Central memory CD4-positive, alpha-beta T cell (primary cell): Measurements from ENCODE around the gene MX1.

ENCODE experiments used
- DNase-seq: peaks from one replicate; pipeline ENCODE4 v3.0.0; 2022
- total RNA-seq, 3 experiments: gene quantifications; one replicate each; lab custom pipeline; 2026; lab: John Stamatoyannopoulos, UW

MX1 gene
- 52.7 to 164 (median 154) reads per million in 3 experiments for total RNA-seq

GRCh38 chr21:41425954-41426675 is at the start of gene MX1:
Gene MX1 (plus strand): TSS chr21:41426239. CDS start chr21:41432071, 5,832 bp downstream.
- DNase-seq, result peak; percentile 84

GRCh38 chr21:41377715-41378114 is 48.3 kb upstream of the MX1 start:
- no peak for DNase-seq

- DNase-seq, result no peak
Observed at GRCh38 chr21:41378849-41379248, 47.2 kb upstream of the MX1 start.

GRCh38 chr21:41379901-41380300 is 46.1 kb upstream of the MX1 start:
- no peak for DNase-seq

DNA sequence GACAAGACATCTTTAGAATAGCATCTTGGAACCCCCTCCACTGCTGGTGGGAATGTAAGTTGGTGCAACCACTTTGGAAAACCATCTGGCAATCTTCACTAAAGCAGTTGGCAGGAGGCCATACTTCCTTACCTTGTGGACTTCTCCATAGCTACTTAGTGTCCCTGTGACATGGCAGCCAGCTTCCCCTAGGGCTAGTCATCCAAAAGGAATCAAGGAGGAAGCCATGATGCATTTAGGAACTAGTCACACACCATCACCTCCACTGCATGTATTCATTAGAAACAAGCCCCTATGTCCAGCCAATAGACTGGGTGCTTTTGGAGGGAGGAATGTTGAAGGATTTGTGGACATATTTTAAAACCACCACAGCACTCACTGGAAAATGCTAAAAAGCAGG is 44.3 kb upstream of the MX1 start:
- no peak for DNase-seq

DNA sequence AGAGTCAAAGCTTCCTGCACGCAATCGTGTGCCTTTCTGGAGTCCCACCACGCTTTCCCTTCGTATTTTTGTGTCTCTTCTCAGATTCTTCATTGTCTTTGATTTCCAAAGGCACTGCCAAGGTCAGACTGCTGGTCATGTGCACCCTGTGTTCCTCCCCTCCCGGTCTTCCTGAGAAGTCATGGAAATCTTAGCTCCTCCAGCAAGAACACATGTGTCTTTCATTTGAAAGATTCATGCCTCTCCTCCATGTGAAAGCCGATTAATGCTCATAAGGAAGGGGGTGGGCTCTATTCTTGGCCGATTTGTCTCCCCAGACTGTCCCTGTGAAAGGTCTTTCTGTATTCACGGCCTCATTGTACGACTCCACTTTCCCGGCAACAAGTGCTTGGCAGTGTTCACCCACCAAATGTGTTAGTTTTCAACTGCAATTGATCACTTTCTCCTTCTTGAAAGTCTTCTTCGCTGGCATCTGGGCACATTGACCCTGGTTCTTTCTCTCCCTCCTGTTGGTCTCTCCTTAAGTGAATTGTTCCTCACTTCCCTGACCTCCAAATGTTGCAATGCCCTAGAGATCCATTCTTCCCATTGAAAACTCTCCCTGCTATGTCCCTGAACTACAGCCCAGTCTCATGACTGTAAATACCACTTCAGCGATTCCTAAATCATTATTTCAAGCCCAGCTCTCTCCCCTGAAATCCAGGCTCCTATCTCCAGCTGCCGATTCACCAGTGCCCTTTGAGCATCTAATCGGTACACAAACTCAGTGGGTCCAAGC is 38.8 kb upstream of the MX1 start:
- no peak for DNase-seq

- no peak for DNase-seq
Observed at GRCh38 chr21:41387824-41388223, 38.2 kb upstream of the MX1 start.

DNA sequence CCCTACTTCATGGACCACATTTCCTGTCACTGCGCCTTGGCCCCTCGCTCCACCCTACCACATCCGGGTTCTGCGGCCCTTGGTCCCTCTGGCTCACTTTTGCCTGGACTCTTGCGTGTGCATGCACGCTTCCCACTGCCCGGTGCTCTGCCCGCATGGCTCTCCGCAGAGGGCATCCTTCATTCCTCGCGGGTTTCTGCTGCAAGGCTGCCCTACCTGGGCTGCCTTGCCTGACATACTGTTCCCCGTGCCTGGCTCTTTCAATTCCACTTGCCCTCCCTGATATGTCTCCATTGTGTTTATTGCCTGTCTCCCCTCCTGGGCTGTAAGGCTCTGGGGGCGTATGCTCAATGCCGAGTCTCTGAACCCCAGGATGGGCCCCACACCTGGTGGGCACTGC is 37.8 kb upstream of the MX1 start:
- no peak for DNase-seq

DNA sequence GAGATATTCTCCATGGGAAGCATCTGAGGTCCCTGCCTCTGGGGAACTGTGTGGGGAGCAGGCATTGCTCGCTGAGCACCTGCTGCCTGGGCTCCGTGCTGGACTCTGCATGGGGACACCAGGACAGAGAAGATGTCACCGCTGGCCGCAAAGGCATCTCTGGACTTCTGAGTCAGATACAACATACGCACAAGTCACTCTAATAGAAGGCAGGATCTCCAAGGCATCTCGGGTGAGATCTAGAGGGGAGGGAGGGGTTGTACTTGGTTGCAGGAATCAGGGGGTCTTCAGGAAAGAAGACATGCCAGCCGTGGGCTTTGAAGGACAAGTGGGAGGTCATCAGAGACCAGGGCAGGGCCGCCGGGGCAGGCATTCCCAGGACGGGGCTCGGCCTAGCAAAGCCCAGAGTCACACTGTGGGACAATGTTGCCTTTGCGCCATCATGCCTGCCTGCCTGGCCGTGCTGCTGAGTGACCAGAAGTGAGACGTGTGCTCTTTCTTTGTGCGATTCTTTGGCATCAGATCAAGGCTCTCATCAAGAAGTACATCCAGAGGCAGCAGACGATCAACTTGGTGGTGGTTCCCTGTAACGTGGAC is 35.9 kb upstream of the MX1 start:
- no peak for DNase-seq

DNA sequence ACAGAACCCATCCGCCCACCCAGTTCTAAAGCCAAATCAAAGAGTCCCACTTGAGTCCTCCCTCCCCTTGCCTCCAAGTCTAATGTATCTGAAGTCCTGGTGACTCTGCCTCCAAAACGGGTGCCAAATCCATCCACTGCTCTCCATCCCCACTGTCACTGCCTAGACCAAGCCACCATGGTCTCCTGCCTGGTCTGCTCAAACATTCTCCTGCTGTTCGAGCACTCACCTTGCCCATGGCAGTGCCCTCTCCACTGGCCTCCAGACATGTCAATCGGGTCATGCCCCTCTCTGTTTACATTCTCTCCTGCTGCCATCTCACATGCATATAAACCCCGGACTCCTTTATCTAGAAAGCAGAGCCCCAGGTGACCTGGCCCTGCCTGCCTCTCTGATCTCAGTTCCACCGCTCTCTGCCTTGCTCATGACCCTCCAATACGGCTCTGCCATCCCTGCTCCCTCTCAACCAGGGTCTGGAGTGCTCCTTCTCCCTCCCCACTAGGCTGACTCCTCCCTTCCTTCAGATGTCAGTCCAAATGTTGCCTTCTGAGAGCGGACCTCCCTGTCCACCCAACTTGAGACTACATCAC is 32.1 kb upstream of the MX1 start:
- DNase-seq, result no peak

DNA sequence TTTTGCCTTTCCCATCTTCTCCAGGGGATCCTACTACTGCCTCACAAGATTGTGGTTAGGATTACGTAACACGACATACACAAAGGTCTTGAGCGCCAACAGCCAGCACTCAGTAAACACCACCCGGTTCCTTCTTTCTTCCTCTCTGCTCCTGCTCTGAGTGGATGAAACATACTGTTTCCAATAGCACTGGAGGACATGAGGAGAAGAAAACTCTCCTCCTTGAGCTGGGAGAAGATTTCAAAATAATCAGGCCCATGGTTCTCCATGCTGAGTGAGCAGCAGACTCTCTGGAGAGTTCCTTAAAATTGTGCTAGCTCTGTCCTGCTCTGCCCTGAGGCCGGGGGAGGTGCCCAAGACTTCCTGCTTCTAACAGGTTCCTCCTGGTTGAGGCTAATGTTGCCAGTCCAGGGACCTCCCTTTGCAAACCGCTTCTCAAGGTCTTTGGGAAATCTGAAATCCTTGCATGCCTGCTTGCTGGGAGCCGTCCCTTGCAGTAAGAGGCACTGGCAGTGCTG is 29.4 kb upstream of the MX1 start:
- DNase-seq, result no peak

DNA sequence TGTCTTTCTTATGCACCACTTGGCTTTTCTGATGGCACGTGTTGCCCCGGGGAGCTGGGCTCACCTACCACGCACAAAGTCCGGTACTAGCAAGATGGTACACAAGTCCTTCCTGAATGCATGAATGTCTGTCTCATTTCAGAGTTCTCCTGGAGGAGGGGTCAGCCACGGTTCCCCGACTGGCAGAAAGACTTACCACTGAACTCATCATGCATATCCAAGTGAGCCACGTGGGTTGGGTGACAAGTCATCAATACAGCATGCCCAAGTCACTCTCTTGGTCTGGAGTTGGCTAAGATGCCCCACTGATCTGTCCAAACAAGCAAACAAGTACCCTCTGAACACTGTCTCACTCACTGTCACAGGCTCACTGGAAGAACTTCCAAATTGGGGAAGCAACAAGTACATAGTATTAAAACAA is 28.6 kb upstream of the MX1 start:
- no peak for DNase-seq

GRCh38 chr21:41398251-41398650 is 27.8 kb upstream of the MX1 start:
- no peak for DNase-seq

GRCh38 chr21:41398831-41399230 is 27.2 kb upstream of the MX1 start:
- DNase-seq, result no peak

GRCh38 chr21:41399246-41399800 is 26.7 kb upstream of the MX1 start:
- no peak for DNase-seq

DNA sequence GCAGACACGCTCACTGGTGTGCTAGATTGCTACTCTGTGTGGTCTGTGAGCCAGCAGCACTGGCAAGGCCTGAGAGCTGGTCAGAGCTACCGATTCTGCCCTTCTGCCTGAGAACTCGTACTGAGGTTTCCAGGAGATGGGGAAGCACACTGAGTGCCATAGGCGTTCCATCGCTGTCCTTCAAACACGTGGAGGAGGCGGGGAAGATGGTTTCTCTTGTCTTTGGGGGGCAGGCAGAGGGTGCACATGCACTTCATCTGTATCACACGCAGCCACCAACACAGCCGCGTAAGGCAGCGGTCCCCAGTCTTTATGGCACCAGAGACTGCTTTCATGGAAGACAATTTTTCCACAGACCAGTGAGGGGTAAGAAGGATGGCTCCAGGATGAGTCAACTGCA is 23.8 kb upstream of the MX1 start:
- no peak for DNase-seq

DNA sequence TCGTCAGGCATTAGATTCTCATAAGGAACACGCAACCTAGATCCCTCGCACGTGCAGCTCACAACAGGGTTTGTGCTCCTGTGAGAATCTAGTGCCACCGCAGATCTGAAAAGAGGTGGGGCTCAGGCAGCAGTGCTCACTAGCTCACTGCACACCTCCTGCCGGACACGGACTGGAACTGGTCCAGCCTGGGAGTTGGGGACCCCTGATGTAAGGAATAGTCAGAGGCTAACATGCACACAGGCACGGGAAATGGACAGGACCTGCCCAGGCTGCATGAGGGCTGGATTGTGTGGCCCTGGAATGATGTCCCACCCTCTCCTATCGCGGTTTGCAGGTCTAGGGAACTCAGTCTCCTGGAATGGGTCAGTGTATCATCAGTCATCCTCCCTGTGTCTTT is 23.2 kb upstream of the MX1 start:
- no peak for DNase-seq

DNA sequence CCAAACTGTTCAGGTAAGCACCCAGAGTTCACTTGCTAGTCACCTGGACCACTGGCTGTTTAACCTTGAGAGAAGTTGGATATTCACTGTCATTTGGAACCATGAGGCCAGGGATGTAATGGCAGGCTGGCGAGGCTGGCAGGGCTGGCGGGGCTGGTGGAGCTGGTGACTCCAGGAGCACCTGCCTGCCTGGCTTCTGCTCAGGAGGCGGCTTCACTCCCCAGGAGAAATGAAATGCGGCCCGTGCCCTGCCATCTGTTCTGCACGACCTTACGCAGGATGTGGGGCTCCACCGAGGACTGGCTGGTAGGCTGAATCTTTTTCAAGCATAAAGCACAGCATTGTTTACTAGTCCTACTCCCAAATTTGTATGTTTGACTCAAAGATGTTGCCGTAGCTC is 22.7 kb upstream of the MX1 start:
- DNase-seq, result no peak

- no peak for DNase-seq
Observed at GRCh38 chr21:41403966-41404365, 22.1 kb upstream of the MX1 start.

DNA sequence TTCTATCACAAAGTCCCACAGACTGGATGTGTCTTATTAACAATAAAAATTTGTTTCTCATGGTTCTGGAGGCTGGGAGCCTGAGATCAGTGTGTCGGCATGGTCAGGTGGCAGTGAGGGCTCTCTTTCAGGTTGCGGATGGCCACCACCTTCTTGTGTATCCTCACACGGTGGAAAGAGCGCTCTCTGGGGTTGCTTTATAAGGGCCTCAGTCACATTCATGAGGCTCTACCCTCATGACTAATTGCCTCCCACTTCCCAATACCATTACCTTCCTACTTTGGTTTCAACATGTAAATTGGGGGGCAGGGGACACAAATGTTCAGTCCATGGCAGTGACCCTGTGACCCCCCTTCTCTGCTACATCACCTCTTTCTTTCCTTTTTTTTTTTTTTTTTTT is 20.7 kb upstream of the MX1 start:
- no peak for DNase-seq

DNA sequence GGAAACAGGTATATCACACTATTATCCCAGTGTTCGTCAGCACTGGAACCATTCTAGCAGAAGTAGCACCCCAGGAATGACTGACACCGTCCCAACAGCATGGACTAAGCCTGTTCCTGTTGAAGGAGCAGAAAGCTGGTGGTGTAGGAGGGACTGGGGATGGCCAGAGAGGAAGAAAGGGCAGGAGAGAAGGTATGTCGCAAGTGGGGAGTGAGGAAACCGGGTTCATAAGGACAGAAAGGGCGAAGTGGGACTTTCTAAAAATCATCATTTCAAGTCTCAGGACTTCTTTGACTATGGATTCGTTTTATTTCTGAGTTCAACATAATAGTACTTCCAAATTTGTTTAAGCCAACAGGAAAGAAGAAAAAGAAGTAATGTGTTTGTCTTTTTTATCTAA is 19.7 kb upstream of the MX1 start:
- DNase-seq, result no peak

DNA sequence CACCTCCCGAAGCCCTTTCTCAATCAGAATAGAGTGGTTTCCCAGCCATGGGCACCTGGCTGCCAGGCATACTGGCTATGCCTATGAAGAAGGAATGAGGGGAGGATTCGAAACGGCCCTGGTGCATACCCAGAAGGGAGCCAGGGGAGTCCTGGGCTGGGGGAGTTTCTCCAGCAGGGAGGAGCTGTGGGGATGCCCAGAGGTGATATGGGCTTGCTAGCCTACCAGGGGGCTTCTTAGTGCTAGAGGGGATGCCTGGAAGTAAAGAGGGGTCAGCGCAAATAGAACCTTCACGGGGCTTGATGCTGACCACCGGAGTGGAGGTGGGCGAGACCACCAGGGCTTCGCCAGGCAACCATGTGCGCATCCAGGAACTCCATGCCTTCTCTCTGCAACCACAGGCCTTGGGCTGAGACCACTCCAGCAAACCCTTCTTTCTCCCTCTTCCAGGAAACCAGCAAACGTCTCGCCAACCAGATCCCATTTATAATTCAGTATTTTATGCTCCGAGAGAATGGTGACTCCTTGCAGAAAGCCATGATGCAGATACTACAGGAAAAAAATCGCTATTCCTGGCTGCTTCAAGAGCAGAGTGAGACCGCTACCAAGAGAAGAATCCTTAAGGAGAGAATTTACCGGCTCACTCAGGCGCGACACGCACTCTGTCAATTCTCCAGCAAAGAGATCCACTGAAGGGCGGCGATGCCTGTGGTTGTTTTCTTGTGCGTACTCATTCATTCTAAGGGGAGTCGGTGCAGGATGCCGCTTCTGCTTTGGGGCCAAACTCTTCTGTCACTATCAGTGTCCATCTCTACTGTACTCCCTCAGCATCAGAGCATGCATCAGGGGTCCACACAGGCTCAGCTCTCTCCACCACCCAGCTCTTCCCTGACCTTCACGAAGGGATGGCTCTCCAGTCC is 18.2 kb upstream of the MX1 start:
- no peak for DNase-seq
